Sciatic nerve (tissue), 2 donors: ENCODE measurements around the gene CAST. TPM values are rescaled to one million over a fixed set of nuclear protein-coding genes. Genes with fewer than 3 reads are reported as not detected.
A peak's percentile ranks its signal among the peaks of the same experiment; 100 is the strongest.

ENCODE experiments used
- ATAC-seq: fragments of 200-7000 bp; cut with Tn5 transposase; one replicate; pipeline ENCODE4 v1.9.1; 2020; ENCODE audit warnings: mild to moderate bottlenecking, moderate library complexity
- DNase-seq: peaks from one replicate; pipeline ENCODE4 v3.0.0-alpha.2; 2020; ENCODE audit warnings: low spot score
- intact Hi-C: fragments of 100-400 bp; cut with DNase I; formaldehyde crosslinking; loops from one replicate; pipeline ENCODE4 v1.14.2; 2022
- total RNA-seq: library from RNA; stranded (reverse); fragmentation: NEBNext Ultra II Directional; extraction: Animal tissue kit (Norgen Biotek cat#: 25700); gene quantifications from one replicate; pipeline ENCODE4 v1.2.1, GENCODE V29; 2021
- donor health status: DM: no; HTN: no; CAD: no.
- donor health status: DM: no; HTN: no; CAD: no.

The CAST gene
- total RNA-seq, 1 donor from 2014 or later, result 295 TPM

- intact Hi-C loops, result no loop called here
- DNase-seq (peak; percentile 95), ATAC-seq (peak; percentile 94)
These were observed 746 bp downstream of the CAST start for GRCh38 chr5:96662725-96663518.

- no peak for DNase-seq
- no peak for ATAC-seq
- intact Hi-C loops, result no loop called here
These were observed 1.4 kb downstream of the CAST start for GRCh38 chr5:96663608-96664007.

- intact Hi-C loops, result no loop called here
- no peak for DNase-seq
- no peak for ATAC-seq
These were observed 2.5 kb downstream of the CAST start for GRCh38 chr5:96664669-96665068.

DNA sequence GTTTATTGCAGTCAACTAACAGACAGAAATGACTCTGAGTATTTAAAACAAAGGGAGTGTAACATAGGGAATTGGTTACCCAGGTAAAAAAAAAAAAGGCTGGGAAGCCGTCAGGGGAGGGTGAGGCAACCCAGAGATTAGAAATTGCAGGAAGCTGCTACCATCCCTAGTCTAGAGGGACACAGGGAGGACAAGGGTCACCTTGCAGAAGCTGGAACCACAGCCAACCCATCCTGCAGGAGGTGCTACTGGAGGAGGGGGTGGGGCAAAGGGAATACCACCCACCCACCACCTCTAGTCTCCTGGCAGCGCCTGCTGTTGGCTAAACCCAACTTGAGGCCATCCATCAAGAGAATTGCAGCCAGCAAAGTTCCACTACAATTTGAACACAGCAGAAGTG lies 6.5 kb downstream of the CAST start:
- no peak for ATAC-seq
- DNase-seq, result no peak
- intact Hi-C loops, result no loop called here

DNA sequence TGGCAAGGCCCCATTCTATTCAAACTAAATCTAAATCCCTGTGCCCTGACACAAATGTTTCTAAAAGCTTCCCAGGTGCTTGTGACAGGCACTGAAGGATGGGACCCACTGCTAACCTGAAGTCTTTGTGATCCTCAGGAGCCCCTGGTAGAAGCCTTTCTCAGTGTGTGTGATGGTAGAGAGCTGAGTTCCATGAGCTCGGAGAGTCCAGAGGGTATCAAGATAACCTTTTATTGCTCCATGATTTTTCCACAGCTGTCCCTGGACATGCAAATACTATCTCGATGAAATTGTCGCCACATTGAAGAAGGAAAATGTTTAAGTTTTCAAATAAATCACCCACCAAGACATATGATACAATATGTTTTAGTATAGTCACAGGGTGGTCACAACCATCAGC lies 7.7 kb downstream of the CAST start:
- DNase-seq (no peak), ATAC-seq (no peak)
- intact Hi-C loops, result no loop called here

- intact Hi-C loops, result no loop called here
- ATAC-seq (no peak), DNase-seq (no peak)
These were observed 9.3 kb downstream of the CAST start for GRCh38 chr5:96671441-96671840.

GRCh38 chr5:96673127-96673526 lies 11.0 kb downstream of the CAST start:
- intact Hi-C loops, result no loop called here
- ATAC-seq (no peak), DNase-seq (no peak)

- DNase-seq (no peak), ATAC-seq (no peak)
- intact Hi-C loops, result no loop called here
These were observed 13.7 kb downstream of the CAST start for GRCh38 chr5:96675882-96676281.

GRCh38 chr5:96677496-96677895 lies 15.3 kb downstream of the CAST start:
- intact Hi-C loops, result no loop called here
- ATAC-seq (no peak), DNase-seq (no peak)

DNA sequence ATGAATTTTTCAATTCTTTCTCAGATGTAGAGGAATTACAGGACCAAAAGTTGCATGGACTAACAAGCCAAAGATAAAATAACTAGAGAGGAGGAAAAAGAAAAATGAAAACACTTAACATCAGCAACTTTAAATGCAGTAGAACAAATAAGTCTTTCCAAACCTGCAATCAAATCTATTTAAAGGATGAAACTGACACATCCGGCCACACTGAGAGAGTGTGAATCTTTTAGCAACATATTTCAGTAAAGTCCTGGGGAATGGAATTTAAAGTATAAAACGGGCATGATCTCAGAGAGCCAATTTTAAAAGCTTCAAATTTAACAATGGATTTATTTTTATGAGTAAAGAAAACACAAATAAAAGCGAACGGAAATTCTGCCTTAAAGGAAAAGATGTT lies 17.1 kb downstream of the CAST start:
- intact Hi-C loops, result no loop called here
- DNase-seq, result no peak
- ATAC-seq, result no peak

- intact Hi-C loops, result no loop called here
- no peak for ATAC-seq
- no peak for DNase-seq
These were observed 18.7 kb downstream of the CAST start for GRCh38 chr5:96680759-96681470.

DNA sequence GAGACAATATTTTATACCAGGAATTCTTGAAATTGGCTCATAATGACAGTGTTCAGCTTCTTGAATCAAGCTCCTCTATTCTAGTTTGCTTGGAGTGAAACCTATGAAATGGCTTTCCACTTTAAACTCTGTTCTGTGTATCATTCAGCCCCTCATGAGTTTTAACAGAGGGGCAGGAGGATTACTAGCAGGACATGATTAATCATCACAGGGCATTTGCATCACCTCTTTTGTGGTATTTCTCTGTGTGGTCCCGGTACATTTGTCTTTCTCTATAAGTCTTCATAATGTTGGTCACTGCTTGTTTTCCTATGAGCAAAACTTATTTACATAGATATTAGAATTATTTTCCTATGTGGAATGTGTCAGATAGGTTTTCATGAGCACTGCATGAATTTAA lies 21.2 kb downstream of the CAST start:
- DNase-seq (no peak), ATAC-seq (no peak)
- intact Hi-C loops, result no loop called here

GRCh38 chr5:96683810-96684209 lies 21.6 kb downstream of the CAST start:
- no peak for DNase-seq
- no peak for ATAC-seq
- intact Hi-C loops, result no loop called here

- DNase-seq (no peak), ATAC-seq (no peak)
- intact Hi-C loops, result no loop called here
These were observed 24.9 kb downstream of the CAST start for GRCh38 chr5:96687080-96687479.

GRCh38 chr5:96687812-96688453 lies 25.8 kb downstream of the CAST start:
- ATAC-seq (peak; percentile 65), DNase-seq (no peak)
- intact Hi-C loops, result no loop called here

GRCh38 chr5:96690861-96691260 lies 28.7 kb downstream of the CAST start:
- ATAC-seq (no peak), DNase-seq (no peak)
- intact Hi-C loops, result no loop called here

DNA sequence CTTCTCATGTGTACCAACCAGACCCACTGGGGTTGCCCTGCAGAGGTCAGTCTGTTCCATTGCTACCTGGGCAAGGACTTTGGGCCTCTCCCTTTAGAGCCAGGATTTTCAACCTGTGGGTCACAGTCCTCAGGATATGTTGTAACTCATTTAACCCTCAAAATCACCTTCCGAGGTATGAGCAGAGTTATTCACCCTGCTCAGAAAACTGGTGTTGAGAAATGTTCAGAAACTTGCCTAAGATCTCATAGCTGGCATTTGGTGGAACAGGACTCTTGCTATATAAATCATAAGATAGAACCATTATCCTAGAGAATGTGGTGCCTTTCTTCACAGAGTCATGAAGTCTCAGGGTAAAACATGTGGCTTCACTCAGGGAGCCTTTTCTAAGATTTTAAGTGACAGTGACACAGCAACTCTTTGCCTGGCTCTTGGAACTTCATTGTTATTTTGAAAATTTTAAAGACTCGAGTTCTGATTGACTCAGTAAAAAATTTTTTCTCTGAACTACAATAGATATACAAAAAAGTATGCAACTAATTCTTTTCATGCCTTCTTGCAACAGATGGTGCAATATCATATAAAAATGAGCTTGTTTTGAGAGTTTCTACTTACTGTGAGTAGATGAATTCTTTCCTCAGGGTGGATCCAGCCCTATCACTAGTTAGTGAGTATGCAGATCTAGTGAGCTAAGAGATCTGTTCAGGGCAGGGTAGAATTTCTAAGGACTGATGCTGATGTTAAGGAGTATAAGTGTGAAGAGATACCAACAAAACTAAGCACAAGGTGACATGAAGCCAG lies 29.5 kb downstream of the CAST start:
- intact Hi-C loops, result no loop called here
- no peak for ATAC-seq
- no peak for DNase-seq

DNA sequence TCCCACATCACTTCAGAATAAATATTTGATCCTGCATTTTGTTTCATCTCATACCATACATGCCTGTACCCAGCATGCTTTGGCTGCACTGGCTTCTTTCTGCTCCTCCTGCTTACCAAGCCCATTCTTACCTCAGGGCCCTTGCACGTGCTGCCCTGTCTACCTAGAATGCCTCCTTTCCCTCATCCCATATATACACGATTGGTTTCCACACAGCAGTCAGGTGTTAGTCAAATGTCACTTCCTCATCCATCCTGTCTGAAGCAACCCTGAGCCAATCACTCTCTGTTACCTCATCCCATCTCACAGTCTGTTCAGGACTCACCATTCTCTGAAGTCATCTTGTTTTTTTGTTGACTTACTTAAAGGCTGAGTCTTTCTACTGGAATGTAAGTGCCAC lies 30.3 kb downstream of the CAST start:
- ATAC-seq (no peak), DNase-seq (no peak)
- intact Hi-C loops, result no loop called here

GRCh38 chr5:96699186-96699820 lies 37.1 kb downstream of the CAST start:
- ATAC-seq (no peak), DNase-seq (no peak)
- intact Hi-C loops, result no loop called here
